Measurements from ENCODE around the gene ID4. TPM values are rescaled to one million over a fixed set of nuclear protein-coding genes. Genes with fewer than 3 reads are reported as not detected.

ID4 gene
- total and polyA plus RNA-seq, 12 donors = 1.5 to 12.4 (median 6.3) TPM

GRCh38 chr6:19791267-19791666 is 45.9 kb upstream of the ID4 start:
- Histone ChIP-seq H3K4me1 (replicated peaks in 1 of 2) (no peaks in the 10 kb centered on the region), H3K27ac (no peak overlapping the region), H3K27me3 (peaks cover 4% of the 10 kb centered on the region), H3K4me3 (no peak overlapping the region), H3K36me3 (replicated peaks in 1 of 2) (no peaks in the 10 kb centered on the region), H3K9me3 (replicated peaks in 1 of 3) (no peaks in the 10 kb centered on the region)
- 52 to 69% (median 61%) methylated on average over 2 of the region's 2 CpGs for WGBS, 4 donors
- intact Hi-C loops (cut with DNase I) = no loop called here
- no peak for DNase-seq
- TF ChIP-seq CTCF (IDR thresholded peaks at IDR 0.05) = no peak
- TF ChIP-seq POLR2A (IDR thresholded peaks at IDR 0.05) = no peak

- TF ChIP-seq POLR2A (IDR thresholded peaks at IDR 0.05) (no peak), CTCF (IDR thresholded peaks at IDR 0.05) (no peak)
- H3K9me3 ChIP-seq (replicated peaks in 1 of 3) = no peaks in the 10 kb centered on the region
- H3K4me1 ChIP-seq (replicated peaks in 1 of 2) = no peaks in the 10 kb centered on the region
- intact Hi-C loops (cut with DNase I) = no loop called here
- no peak overlapping the region for H3K27ac ChIP-seq
- DNase-seq = no peak
- peaks cover 4% of the 10 kb centered on the region for H3K27me3 ChIP-seq
- no peak overlapping the region for H3K4me3 ChIP-seq
- no peaks in the 10 kb centered on the region for H3K36me3 ChIP-seq (replicated peaks in 1 of 2)
Measured at GRCh38 chr6:19795211-19795610, 42.0 kb upstream of the ID4 start.

GRCh38 chr6:19796452-19796851 is 40.7 kb upstream of the ID4 start:
- 48 to 64% (median 61%) methylated on average over 2 of the region's 2 CpGs for WGBS, 4 donors
- Histone ChIP-seq H3K9me3 (replicated peaks in 1 of 3) (no peaks in the 10 kb centered on the region), H3K36me3 (replicated peaks in 1 of 2) (no peaks in the 10 kb centered on the region), H3K27ac (no peak overlapping the region), H3K4me1 (replicated peaks in 1 of 2) (no peaks in the 10 kb centered on the region), H3K4me3 (no peak overlapping the region), H3K27me3 (peaks cover 4% of the 10 kb centered on the region)
- TF ChIP-seq POLR2A (IDR thresholded peaks at IDR 0.05) (no peak), CTCF (IDR thresholded peaks at IDR 0.05) (no peak)
- intact Hi-C loops (cut with DNase I) = no loop called here
- no peak for DNase-seq

- H3K36me3 ChIP-seq (replicated peaks in 1 of 2) = no peaks in the 10 kb centered on the region
- no peaks in the 10 kb centered on the region for H3K27me3 ChIP-seq
- intact Hi-C loops (cut with DNase I) = no loop called here
- WGBS, 4 donors = 66 to 100% (median 79%) methylated on average over 1 of the region's 1 CpG
- no peak overlapping the region for H3K27ac ChIP-seq
- no peak for TF ChIP-seq POLR2A (IDR thresholded peaks at IDR 0.05)
- no peak for TF ChIP-seq CTCF (IDR thresholded peaks at IDR 0.05)
- DNase-seq = no peak
- no peak overlapping the region for H3K4me3 ChIP-seq
- no peaks in the 10 kb centered on the region for H3K9me3 ChIP-seq (replicated peaks in 1 of 3)
- H3K4me1 ChIP-seq (replicated peaks in 1 of 2) = no peaks in the 10 kb centered on the region
Measured at GRCh38 chr6:19798362-19798761, 38.8 kb upstream of the ID4 start.
